Endothelial cell of umbilical vein (primary cell): ENCODE measurements around the gene LIN7C.

Experiments
- EZH2 ChIP-seq: IDR thresholded peaks from 2 replicates; pipeline ENCODE4 v1.6.1; 2012; ENCODE audit warnings: borderline replicate concordance, low read depth, mild to moderate bottlenecking, moderate library complexity, low read length, inconsistent platforms; ENCODE audit not compliant: severe bottlenecking
- MYC ChIP-seq: IDR thresholded peaks from one replicate; pipeline ENCODE4 v1.6.1; 2011; ENCODE audit warnings: mild to moderate bottlenecking, low read depth, low read length
- POLR2A ChIP-seq: IDR thresholded peaks from 2 replicates; pipeline ENCODE4 v1.6.1; 2012; ENCODE audit warnings: low read depth, mild to moderate bottlenecking, control low read depth, low read length
- TF ChIP-seq, protein P1 (sequence below), 2 donors: IDR thresholded peaks; 1 replicate in 1 of 2; 2 replicates in 1 of 2; pipeline ENCODE4 v1.5.1; 2011; ENCODE audit warnings: low read length in 2 of 2, mild to moderate bottlenecking in 2 of 2, moderate library complexity in 2 of 2, control low read depth in 1 of 2, inconsistent platforms in 1 of 2, low read depth in 1 of 2; ENCODE audit not compliant: insufficient read depth in 1 of 2; ENCODE audit errors: extremely low read depth in 1 of 2

DNA sequence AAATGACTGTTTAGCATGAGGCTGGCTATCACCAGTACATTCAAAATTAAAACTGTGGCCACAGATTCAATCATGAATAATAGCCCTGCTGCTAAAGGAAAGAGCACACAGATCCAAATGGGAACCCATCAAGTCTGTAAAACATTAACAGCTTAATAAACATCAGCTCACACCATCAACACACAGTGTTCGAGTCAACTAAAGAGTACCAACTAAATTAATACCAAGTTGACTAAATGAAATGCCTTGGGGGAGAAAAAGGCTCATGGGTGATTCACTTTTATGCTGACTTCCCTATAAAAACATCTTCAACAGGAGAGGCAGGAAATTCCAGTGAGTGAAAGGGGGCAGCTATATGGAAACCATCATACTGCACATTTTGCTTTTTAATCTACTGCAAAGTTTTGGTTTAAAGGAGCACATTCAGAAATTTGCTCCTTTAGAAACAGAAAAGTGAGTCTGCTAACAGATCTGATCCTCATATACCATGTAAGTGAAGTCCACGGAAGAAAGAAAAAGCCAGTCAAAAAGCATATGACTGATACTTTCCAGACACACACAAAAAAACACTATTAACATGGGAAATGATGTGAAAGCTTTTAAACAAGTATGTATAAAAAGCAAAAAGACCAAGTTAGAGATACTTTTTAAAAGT lies 50.3 kb downstream of the LIN7C start:
- TF ChIP-seq, protein P1, sequence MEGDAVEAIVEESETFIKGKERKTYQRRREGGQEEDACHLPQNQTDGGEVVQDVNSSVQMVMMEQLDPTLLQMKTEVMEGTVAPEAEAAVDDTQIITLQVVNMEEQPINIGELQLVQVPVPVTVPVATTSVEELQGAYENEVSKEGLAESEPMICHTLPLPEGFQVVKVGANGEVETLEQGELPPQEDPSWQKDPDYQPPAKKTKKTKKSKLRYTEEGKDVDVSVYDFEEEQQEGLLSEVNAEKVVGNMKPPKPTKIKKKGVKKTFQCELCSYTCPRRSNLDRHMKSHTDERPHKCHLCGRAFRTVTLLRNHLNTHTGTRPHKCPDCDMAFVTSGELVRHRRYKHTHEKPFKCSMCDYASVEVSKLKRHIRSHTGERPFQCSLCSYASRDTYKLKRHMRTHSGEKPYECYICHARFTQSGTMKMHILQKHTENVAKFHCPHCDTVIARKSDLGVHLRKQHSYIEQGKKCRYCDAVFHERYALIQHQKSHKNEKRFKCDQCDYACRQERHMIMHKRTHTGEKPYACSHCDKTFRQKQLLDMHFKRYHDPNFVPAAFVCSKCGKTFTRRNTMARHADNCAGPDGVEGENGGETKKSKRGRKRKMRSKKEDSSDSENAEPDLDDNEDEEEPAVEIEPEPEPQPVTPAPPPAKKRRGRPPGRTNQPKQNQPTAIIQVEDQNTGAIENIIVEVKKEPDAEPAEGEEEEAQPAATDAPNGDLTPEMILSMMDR (IDR thresholded peaks at IDR 0.05; ENCODE audit: extremely low read depth in 1 of 2, insufficient read depth in 1 of 2, low read depth in 1 of 2, low read length in 2 of 2), result no peak
- TF ChIP-seq POLR2A (no peak), EZH2 (no peak), MYC (no peak)
